Measurements from ENCODE around the gene DLGAP1. TPM values are rescaled to one million over a fixed set of nuclear protein-coding genes. Genes with fewer than 3 reads are reported as not detected.

DLGAP1 gene
- total RNA-seq, 6 experiments from 2014 or later, result 0.09 to 0.31 (median 0.18) TPM; not detected in 2

DNA sequence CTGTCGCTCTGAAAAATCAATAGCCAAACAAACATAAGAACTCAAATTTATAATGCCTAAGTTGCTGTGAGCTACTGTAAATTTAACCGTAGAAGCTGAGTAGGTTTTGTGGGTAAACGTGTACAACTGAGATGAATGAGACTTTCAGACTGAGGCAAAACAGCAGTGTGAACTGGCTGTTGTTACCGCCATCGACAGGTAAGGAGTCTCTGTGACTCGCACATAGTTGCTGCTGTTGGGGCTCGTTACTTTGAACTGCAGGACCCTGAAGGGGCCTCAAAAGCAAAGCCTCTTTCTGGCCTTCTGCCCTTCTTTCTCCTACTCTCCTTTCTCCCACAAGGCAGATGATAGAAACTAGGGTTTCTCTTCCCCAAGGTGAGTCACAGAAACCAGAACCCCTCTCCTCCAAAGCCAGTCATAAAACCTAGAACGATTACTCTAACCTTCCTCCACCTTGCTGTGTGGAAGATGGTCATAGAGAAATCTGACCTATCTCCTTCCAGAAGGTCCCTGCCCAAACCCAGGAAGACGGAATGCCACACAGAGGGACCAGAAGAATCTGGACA lies 101.2 kb downstream of the DLGAP1 start:
- WGBS (ENCODE audit: insufficient coverage, low coverage, low lambda C conversion rate, missing lambda C conversion rate), result 40% methylated on average over 9 of the region's 9 CpGs
- Histone ChIP-seq H3K27me3 (no peaks in the 10 kb centered on the region), H3K9me3 (no peaks in the 10 kb centered on the region), H3K4me1 (no peaks in the 10 kb centered on the region), H3K36me3 (no peaks in the 10 kb centered on the region), H3K27ac (no peak overlapping the region), H3K4me3 (no peak overlapping the region)
- no peak for DNase-seq
- ATAC-seq, result no peak
- intact Hi-C loops (cut with DNase I), result no loop called here
- TF ChIP-seq POLR2A (IDR thresholded peaks at IDR 0.05), result no peak
- TF ChIP-seq CTCF (IDR thresholded peaks at IDR 0.05), result no peak

DNA sequence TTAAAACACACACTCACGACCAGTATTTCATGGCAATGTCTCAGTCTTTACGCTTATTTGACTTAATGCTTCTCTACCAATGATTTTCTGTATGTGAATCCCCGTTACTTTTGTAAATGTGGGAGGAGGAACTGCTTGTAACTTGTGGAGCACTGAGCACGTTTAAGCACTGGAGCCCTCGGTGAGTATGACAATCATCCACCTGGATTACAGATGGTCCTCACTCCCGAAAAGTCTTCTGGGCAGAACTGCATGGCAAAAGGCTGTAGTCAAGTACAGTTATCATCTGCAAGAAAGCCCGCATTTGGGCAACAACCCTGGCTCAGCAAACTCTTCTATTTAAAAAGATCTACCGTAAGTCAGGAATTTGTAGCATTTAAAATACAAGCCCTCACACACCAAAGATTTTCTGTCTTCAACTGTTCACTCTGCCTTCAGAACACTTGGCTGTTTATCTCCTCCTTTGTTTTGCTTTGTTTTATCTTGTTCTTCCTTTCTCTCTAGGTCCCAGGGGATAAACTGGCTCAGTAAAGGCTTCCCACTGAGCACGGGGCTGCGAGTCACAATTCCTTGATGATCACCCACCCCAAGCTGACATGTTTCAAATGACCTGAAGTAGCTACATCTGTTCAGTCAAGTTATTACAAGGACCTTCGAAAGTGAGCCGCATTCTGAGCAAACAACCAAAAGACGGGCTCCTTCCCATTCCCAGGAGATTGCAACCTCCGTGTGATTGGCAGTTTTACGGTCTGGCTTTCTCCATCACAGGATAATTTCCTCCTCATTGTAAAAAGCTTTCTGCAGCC lies 102.2 kb downstream of the DLGAP1 start:
- H3K4me1 ChIP-seq, result no peaks in the 10 kb centered on the region

GRCh38 chr18:4351005-4351404 lies 104.1 kb downstream of the DLGAP1 start:
- TF ChIP-seq CTCF (IDR thresholded peaks at IDR 0.05) (no peak), POLR2A (IDR thresholded peaks at IDR 0.05) (no peak)
- ATAC-seq, result no peak
- intact Hi-C loops (cut with DNase I), result no loop called here

More for the DNA sequence above, 102.2 kb downstream of the DLGAP1 start:
- DNase-seq (no peak), ATAC-seq (no peak)
- Histone ChIP-seq H3K27ac (no peak overlapping the region), H3K9me3 (no peaks in the 10 kb centered on the region), H3K36me3 (no peaks in the 10 kb centered on the region), H3K27me3 (no peaks in the 10 kb centered on the region), H3K4me3 (no peak overlapping the region)
- 31% methylated on average over 14 of the region's 15 CpGs for WGBS (ENCODE audit: insufficient coverage, low coverage, low lambda C conversion rate, missing lambda C conversion rate)
- TF ChIP-seq POLR2A (IDR thresholded peaks at IDR 0.05) (no peak), CTCF (IDR thresholded peaks at IDR 0.05) (no peak)
- intact Hi-C loops (cut with DNase I), result no loop called here

DNA sequence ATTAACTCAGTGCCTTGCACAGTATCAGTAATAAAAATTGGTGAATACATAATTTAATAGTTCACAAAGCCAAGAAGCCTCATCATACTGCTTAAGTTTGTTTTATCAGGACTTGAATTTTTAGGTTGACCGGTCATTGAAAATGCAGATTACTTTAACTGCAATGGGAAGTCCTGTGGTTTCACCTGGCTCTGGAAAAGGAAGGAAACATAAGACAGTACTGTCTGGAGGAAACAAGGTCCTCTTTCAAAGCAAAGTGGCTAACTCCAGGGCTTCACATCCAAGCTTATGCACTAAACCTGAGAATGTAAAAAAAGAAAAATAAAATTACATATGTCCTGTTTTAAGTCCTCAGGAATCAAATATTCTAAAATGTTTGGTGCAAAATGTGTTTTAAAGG lies 119.7 kb downstream of the DLGAP1 start:
- no peak for TF ChIP-seq POLR2A (IDR thresholded peaks at IDR 0.05)
- no peak for TF ChIP-seq CTCF (IDR thresholded peaks at IDR 0.05)
- WGBS (ENCODE audit: insufficient coverage, low coverage, low lambda C conversion rate, missing lambda C conversion rate), result 80% methylated on average over 1 of the region's 1 CpG
- Histone ChIP-seq H3K4me1 (no peaks in the 10 kb centered on the region), H3K4me3 (no peak overlapping the region), H3K27ac (no peak overlapping the region), H3K9me3 (no peaks in the 10 kb centered on the region), H3K36me3 (no peaks in the 10 kb centered on the region), H3K27me3 (no peaks in the 10 kb centered on the region)
- ATAC-seq (no peak), DNase-seq (no peak)
- intact Hi-C loops (cut with DNase I), result no loop called here

More at GRCh38 chr18:4351005-4351404, 104.1 kb downstream of the DLGAP1 start:
- Histone ChIP-seq H3K4me1 (no peaks in the 10 kb centered on the region), H3K27ac (no peak overlapping the region), H3K36me3 (no peaks in the 10 kb centered on the region), H3K9me3 (no peaks in the 10 kb centered on the region), H3K27me3 (no peaks in the 10 kb centered on the region), H3K4me3 (no peak overlapping the region)
- DNase-seq, result no peak
- WGBS (ENCODE audit: insufficient coverage, low coverage, low lambda C conversion rate, missing lambda C conversion rate), result 62% methylated on average over 2 of the region's 2 CpGs

All from right lobe of liver (tissue), 6 donors.